Measurements from ENCODE around the gene PRG2.

DNA sequence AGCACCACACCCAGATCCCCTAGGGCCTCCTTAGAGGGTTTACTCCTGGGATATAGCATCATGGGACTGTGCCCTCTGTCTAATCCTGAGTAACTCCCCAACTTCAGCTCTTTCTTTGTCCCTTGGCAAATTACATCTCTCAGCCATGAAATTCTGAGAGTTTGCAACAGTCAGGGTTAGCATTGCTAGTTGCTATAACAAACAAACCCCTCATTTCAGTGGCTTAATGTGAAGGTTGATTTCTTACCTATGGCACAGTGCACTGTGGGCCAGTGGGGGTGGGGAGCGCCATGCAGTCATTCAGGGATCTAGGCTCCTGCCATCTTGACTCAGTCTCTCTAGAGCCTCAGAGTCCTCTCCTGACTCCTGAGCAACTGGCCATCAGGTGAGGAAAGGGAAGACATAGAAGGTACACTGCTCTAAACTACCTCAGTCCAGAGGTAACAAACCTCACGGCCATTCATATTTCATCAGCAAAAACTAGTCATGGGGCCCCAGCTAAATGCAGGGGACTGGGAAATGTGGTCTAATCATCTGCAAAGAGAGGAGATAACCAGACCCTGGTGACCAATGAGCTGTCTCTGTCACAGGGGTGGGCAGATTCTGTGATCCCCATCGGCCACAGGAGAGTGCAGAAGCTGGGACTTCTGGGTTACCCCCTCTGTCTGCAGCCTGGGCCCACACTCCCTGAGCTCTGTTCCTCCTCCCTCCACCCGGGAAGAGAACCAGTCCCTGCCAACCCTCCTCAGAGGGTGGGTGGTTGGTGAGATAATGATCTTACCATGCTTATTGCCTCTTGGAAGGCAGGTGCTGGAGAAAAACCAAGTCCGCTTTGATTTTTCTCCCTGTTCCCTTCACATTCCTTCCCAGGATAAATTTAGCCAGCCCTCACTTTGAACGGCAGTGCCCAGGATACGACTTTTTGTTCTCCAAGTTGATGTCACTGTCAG is 27.0 kb downstream of the PRG2 start:
- TF ChIP-seq EZH2 (IDR thresholded peaks at IDR 0.05; ENCODE audit: borderline replicate concordance, low read length), result no peak
- TF ChIP-seq, protein P1, sequence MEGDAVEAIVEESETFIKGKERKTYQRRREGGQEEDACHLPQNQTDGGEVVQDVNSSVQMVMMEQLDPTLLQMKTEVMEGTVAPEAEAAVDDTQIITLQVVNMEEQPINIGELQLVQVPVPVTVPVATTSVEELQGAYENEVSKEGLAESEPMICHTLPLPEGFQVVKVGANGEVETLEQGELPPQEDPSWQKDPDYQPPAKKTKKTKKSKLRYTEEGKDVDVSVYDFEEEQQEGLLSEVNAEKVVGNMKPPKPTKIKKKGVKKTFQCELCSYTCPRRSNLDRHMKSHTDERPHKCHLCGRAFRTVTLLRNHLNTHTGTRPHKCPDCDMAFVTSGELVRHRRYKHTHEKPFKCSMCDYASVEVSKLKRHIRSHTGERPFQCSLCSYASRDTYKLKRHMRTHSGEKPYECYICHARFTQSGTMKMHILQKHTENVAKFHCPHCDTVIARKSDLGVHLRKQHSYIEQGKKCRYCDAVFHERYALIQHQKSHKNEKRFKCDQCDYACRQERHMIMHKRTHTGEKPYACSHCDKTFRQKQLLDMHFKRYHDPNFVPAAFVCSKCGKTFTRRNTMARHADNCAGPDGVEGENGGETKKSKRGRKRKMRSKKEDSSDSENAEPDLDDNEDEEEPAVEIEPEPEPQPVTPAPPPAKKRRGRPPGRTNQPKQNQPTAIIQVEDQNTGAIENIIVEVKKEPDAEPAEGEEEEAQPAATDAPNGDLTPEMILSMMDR (conservative IDR thresholded peaks at IDR 0.05 in 1 of 2, IDR thresholded peaks at IDR 0.05 in 1 of 2; ENCODE audit: extremely low read depth in 1 of 2, insufficient read depth in 1 of 2, low read depth in 1 of 2, low read length in 2 of 2), result no peak

Data from mammary epithelial cell (primary cell).